HepG2 (cell line): ENCODE measurements around the gene C2CD3. TPM values are rescaled to one million over a fixed set of nuclear protein-coding genes. Genes with fewer than 3 reads are reported as not detected.
A peak's percentile ranks its signal among the peaks of the same experiment; 100 is the strongest.

Experiments
- ATAC-seq: fragments of 200-7000 bp; cut with Tn5 transposase; 3 replicates; pipeline ENCODE4 v1.9.1; 2020; ENCODE audit warnings: mild to moderate bottlenecking, moderate library complexity
- BruUV-seq: library from RNA; stranded (reverse); fragments of 400-500 nt; replicated peaks from 2 replicates; lab custom pipeline; 2021; lab: Mats Ljungman, UMichigan
- CTCF ChIA-PET: fragments of 300-600 bp; formaldehyde crosslinking; extraction: SDS; loops from one replicate; lab custom pipeline; 2021; ENCODE audit warnings: low total read pairs, inconsistent platforms, low intra/inter-chr PET ratio; lab: Yijun Ruan, JAX
- POLR2A ChIA-PET: fragments of 350-600 bp; sonication (Branson Sonifier 250); formaldehyde crosslinking; loops from one replicate; lab custom pipeline; 2020; ENCODE audit warnings: antibody characterized with exemption, inconsistent platforms; lab: Yijun Ruan, JAX
- DNase-seq: peaks from one replicate; pipeline ENCODE4 v3.0.0-alpha.2; 2015; ENCODE audit warnings: low spot score
- FAIRE-seq: peaks from 3 replicates; lab custom pipeline; 2011; peaks lifted over from hg19 to GRCh38; lab: Jason Lieb, UNC
- H2AFZ ChIP-seq: one replicate; pipeline ENCODE4 v1.6.1; 2011; ENCODE audit warnings: low read length, inconsistent platforms
- H3K27ac ChIP-seq: fragments of 300-600 bp; 3 replicates; pipeline ENCODE4 v1.8.0; 2011; ENCODE audit warnings: mixed run types, mild to moderate bottlenecking, mixed read lengths, low read length, inconsistent platforms; ENCODE audit not compliant: insufficient read depth; ENCODE audit errors: extremely low read length
- H3K27me3 ChIP-seq, 2 experiments: fragments of 200-600 bp in 1 of 2; 2 replicates in 1 of 2; 3 replicates in 1 of 2; pipeline versions ENCODE4 v1.6.0 to v1.8.0; 2011; ENCODE audit warnings: low read length in 2 of 2, mild to moderate bottlenecking in 2 of 2, moderate library complexity in 2 of 2, inconsistent platforms in 1 of 2; ENCODE audit not compliant: insufficient read depth in 2 of 2, control insufficient read depth in 1 of 2
- H3K36me3 ChIP-seq, 2 experiments: fragments of 200-600 bp in 1 of 2; replicated peaks in 1 of 2; 2 replicates in 1 of 2; 3 replicates in 1 of 2; pipeline versions ENCODE4 v1.5.1 to v1.8.0; 2011; ENCODE audit warnings: low read length in 2 of 2, inconsistent platforms in 1 of 2; ENCODE audit not compliant: insufficient read depth in 2 of 2, control insufficient read depth in 1 of 2
- H3K4me1 ChIP-seq: 2 replicates; pipeline ENCODE4 v1.5.1; 2012; ENCODE audit warnings: low read length, inconsistent platforms; ENCODE audit not compliant: insufficient read depth
- H3K4me2 ChIP-seq: 2 replicates; pipeline ENCODE4 v1.6.0; 2011; ENCODE audit warnings: low read depth, low read length, inconsistent platforms
- H3K4me3 ChIP-seq, 3 experiments: fragments of 200-600 bp in 1 of 3; sonication (generic), shearing (Covaris generic) in 1 of 3; replicated peaks in 1 of 3; 2 replicates each; pipeline ENCODE4 v1.5.1; 2011 to 2016; ENCODE audit warnings: low read length in 3 of 3, inconsistent platforms in 2 of 3, low read depth in 2 of 3, mild to moderate bottlenecking in 2 of 3, control low read depth in 1 of 3, mixed read lengths in 1 of 3; ENCODE audit not compliant: insufficient read depth in 1 of 3
- H3K79me2 ChIP-seq: one replicate; pipeline ENCODE4 v1.6.1; 2011; ENCODE audit warnings: low read length, inconsistent platforms; ENCODE audit not compliant: insufficient read depth
- H3K9ac ChIP-seq: 2 replicates; pipeline ENCODE4 v1.6.0; 2011; ENCODE audit warnings: mild to moderate bottlenecking, low read depth, low read length, inconsistent platforms; ENCODE audit not compliant: insufficient read depth
- H3K9me3 ChIP-seq: 2 replicates; pipeline ENCODE4 v1.5.1; 2012; ENCODE audit warnings: mild to moderate bottlenecking, low read length
- H4K20me1 ChIP-seq: 2 replicates; pipeline ENCODE4 v1.6.0; 2011; ENCODE audit warnings: inconsistent platforms, mild to moderate bottlenecking, low read length, moderate library complexity; ENCODE audit not compliant: insufficient read depth
- CCAR2 ChIP-seq: fragments of 200-400 bp; formaldehyde crosslinking; optimal IDR thresholded peaks from 2 replicates; pipeline ENCODE3; 2018; ENCODE audit warnings: low read depth, mild to moderate bottlenecking, low read length, moderate library complexity
- CREB3 ChIP-seq: sonication (generic); formaldehyde crosslinking; IDR thresholded peaks from 2 replicates; pipeline ENCODE4 v1.5.0; 2020; ENCODE audit warnings: missing genetic modification reagents
- ISL2 ChIP-seq: sonication (generic); formaldehyde crosslinking; IDR thresholded peaks from 2 replicates; pipeline ENCODE4 v1.5.0; 2020; ENCODE audit warnings: missing genetic modification reagents
- KMT2B ChIP-seq: IDR thresholded peaks from 2 replicates; pipeline ENCODE4 v1.6.1; 2016; ENCODE audit warnings: missing genetic modification reagents, missing compliant biosample characterization
- PLSCR1 ChIP-seq: sonication (generic); formaldehyde crosslinking; IDR thresholded peaks from 2 replicates; pipeline ENCODE4 v1.5.0; 2020; ENCODE audit warnings: missing genetic modification reagents, mild to moderate bottlenecking, borderline replicate concordance
- TEAD3 ChIP-seq: optimal IDR thresholded peaks from 2 replicates; pipeline ENCODE3; 2016; ENCODE audit warnings: borderline replicate concordance
- ZNF3 ChIP-seq: IDR thresholded peaks from 2 replicates; pipeline ENCODE4 v1.7.0; 2017; ENCODE audit warnings: inconsistent platforms
- ZNF781 ChIP-seq: sonication (generic); formaldehyde crosslinking; IDR thresholded peaks from 2 replicates; pipeline ENCODE4 v1.5.1; 2020; ENCODE audit warnings: borderline replicate concordance, mild to moderate bottlenecking, missing genetic modification reagents; ENCODE audit errors: not compliant biosample characterization
- WGBS: methylation state at CpG from one replicate; pipeline ENCODE4 v1.1.6; 2017; ENCODE audit warnings: low lambda C conversion rate; 5-methylcytosine and 5-hydroxymethylcytosine counted together
- in situ Hi-C: cut with HindIII; loops from 2 replicates; pipeline ENCODE4 v1.10.0; 2017; ENCODE audit warnings: low pct_unique_long_range_greater_than_20kb; ENCODE audit not compliant: extremely low pct_ligation_motif_present
- intact Hi-C: fragments of 100-400 bp; cut with micrococcal nuclease; formaldehyde crosslinking; loops from one replicate; pipeline ENCODE4 v1.10.0; 2022; ENCODE audit not compliant: unreplicated experiment
- polyA plus RNA-seq, 8 experiments: library from polyadenylated mRNA; depleted of rRNA in 3 of 8; stranded (reverse) in 7 of 8; unstranded in 1 of 8; fragments of >200 nt; fragmentation: Illumina TruSeq in 4 of 8; extraction: Trizol in 4 of 8; gene quantifications; 2 replicates each; pipeline versions ENCODE4 v1.2.1 to v1.2.3, GENCODE V29; 2011 to 2016; ENCODE audit warnings: low read depth in 4 of 8, missing spikeins in 1 of 8, mixed read lengths in 1 of 8; ENCODE audit not compliant: insufficient read depth in 1 of 8
- total RNA-seq, 5 experiments: library from RNA; depleted of rRNA; stranded (reverse); fragments of >200 nt; fragmentation: Illumina TruSeq; extraction: Trizol; gene quantifications; 2 replicates each; pipeline ENCODE4 v1.2.3, GENCODE V29; 2016; ENCODE audit warnings: low read depth in 1 of 5

The C2CD3 gene
- total and polyA plus RNA-seq, 2 of the 13 experiments (the other 11 are each of a cell fraction or from before 2014, with no cell fraction given), result 5.5 to 6.4 TPM

DNA sequence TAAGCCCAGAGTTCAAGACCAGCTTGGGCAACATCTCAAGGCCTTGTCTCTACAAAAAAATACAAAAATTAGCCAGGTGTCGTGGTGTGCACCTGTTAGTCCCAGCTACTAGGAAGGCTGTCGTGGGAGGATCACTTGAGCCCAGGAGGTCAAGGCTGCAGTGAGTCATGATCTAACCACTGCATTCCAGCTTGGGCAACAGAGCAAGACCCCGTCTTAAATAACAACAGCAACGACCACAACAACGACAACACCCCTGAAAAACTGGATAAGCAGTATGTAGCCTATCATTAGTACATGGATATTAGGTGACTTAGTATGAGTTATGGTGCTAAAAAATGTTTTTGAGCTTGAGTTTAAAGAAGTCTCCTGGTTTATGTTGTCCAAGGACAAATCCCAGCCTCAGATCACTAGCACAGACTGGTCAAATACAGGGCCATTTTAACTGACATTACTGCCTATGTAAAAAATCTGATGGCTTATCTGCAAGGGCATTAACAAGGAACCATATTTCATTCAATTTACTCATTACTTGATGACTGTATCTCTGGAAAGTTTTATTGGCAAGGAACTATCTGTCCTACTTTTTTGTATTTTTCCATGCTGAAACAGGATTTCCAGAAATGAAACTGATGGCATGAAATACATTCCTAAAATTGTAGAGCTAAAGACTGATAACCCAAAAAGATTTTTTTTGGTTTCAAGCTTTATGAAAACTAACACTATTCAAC, 23.4 kb downstream of the C2CD3 start (continued):
- TF ChIP-seq TEAD3 (CRISPR knock-in tag), result peak; percentile 60
- TF ChIP-seq KMT2B (CRISPR knock-in tag), result no peak
- no peak for TF ChIP-seq ISL2 (CRISPR knock-in tag)
- TF ChIP-seq CREB3 (CRISPR knock-in tag), result no peak

DNA sequence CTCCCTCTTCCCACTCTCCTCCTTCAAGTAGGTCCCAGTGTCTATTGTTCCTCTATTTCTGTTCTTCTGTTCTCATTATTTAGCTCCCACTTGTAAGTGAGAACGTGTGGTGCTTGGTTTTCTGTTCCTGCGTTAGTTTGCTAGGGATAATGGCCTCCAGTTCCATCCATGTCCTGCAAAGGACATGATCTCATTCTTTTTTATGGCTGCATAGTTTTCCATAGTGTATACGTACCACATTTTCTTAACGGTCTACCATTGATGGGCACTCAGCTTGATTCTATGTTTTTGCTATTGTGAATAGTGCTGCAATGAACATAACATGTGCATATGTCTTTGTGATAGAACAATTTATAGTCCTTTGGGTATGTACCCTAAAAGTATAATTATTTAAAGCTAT, 26.2 kb downstream of the C2CD3 start:
- no peak for DNase-seq
- no peak for ATAC-seq
- Histone ChIP-seq H3K4me2 (no peak overlapping the region), H3K27me3 (no peaks in the 10 kb centered on the region), H3K4me3 (no peak overlapping the region), H3K4me1 (peaks cover 22% of the 10 kb centered on the region), H2AFZ (no peak overlapping the region), H3K79me2 (no peaks in the 10 kb centered on the region), H3K9ac (no peak overlapping the region), H3K27ac (no peak overlapping the region), H3K9me3 (no peaks in the 10 kb centered on the region), H4K20me1 (no peaks in the 10 kb centered on the region), H3K36me3 (no peaks in the 10 kb centered on the region)
- in situ Hi-C loops (no loop called here), intact Hi-C loops (no loop called here)
- FAIRE-seq, result no peak
- POLR2A ChIA-PET, result no interaction called here
- no peak for TF ChIP-seq ZNF781 (CRISPR knock-in tag)
- no TSS peak for BruUV-seq
- CTCF ChIA-PET, result no interaction called here
- over 99% methylated on average over 4 of the region's 4 CpGs for WGBS

DNA sequence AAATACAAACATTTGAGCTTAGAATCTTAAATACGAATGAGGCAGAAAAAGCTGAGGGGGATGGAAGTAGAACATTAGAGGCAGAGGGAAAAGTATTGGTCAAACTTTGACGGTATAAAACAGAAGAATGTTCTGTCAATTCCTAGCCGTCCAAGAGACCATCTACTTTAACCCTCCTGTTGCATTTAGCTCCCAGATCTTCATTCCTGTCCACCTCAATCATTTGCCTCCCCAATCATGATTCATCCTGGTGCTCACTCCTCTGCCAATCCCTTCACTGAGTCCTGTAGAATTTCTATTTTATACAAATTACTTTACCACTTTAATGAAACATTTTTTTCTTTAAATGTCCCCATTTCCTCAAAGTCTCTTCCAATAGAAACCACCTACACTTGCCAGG, 28.2 kb downstream of the C2CD3 start:
- H3K36me3 ChIP-seq, result no peaks in the 10 kb centered on the region
- no peaks in the 10 kb centered on the region for H3K79me2 ChIP-seq
- H3K4me2 ChIP-seq, result no peak overlapping the region
- ChIA-PET CTCF (no interaction called here), POLR2A (no interaction called here)
- no peak overlapping the region for H3K27ac ChIP-seq
- H3K9ac ChIP-seq, result no peak overlapping the region
- no peak overlapping the region for H2AFZ ChIP-seq
- H3K4me3 ChIP-seq, result no peak overlapping the region
- intact Hi-C loops, result no loop called here
- ATAC-seq (no peak), DNase-seq (no peak), FAIRE-seq (no peak)
- no peaks in the 10 kb centered on the region for H3K27me3 ChIP-seq
- H3K4me1 ChIP-seq, result peaks cover 39% of the 10 kb centered on the region
- TF ChIP-seq CCAR2 (no peak), ZNF3 (CRISPR knock-in tag) (no peak), PLSCR1 (no peak)
- no peaks in the 10 kb centered on the region for H3K9me3 ChIP-seq
- H4K20me1 ChIP-seq, result no peaks in the 10 kb centered on the region
- in situ Hi-C loops, result no loop called here
- BruUV-seq, result no TSS peak
- WGBS, result 92% methylated on average over 3 of the region's 3 CpGs
